ENCODE data around the gene BCAP31.
A peak's percentile ranks its signal among the peaks of the same experiment; 100 is the strongest.

Gene BCAP31
- total RNA-seq = 44.6 to 55.5 (median 50.5) reads per million in 4 donors

GRCh38 chrX:153724252-153725038, at the start of gene BCAP31, which contains the start of gene ABCD1:
Gene BCAP31, minus strand, starts transcription at chrX:153724387. Its CDS starts 1,143 bp downstream, at chrX:153723244.
Gene ABCD1, plus strand, starts transcription at chrX:153724856. Its CDS starts 411 bp downstream, at chrX:153725267.
- peak; percentile 78 to 88 (median 82) for DNase-seq

GRCh38 chrX:153773218-153773611, 49.0 kb upstream of the BCAP31 start:
- peak in 1 of 5 donors; percentile 0 for DNase-seq

GRCh38 chrX:153772316-153773217, 48.4 kb upstream of the BCAP31 start:
- peak in 1 of 5 donors; percentile 1 for DNase-seq

GRCh38 chrX:153771415-153772315, 47.5 kb upstream of the BCAP31 start:
- DNase-seq = peak in 1 of 5 donors; percentile 5

GRCh38 chrX:153770601-153771414, 46.6 kb upstream of the BCAP31 start:
- no peak for DNase-seq

- no peak for DNase-seq
These were observed 45.8 kb upstream of the BCAP31 start for GRCh38 chrX:153769865-153770600.

GRCh38 chrX:153769158-153769864, 45.1 kb upstream of the BCAP31 start:
- DNase-seq = peak in 1 of 5 donors; percentile 4

GRCh38 chrX:153768311-153769157, 44.3 kb upstream of the BCAP31 start:
- DNase-seq = peak in 1 of 5 donors; percentile 3

- DNase-seq = peak in 1 of 5 donors; percentile 3
These were observed 43.5 kb upstream of the BCAP31 start for GRCh38 chrX:153767674-153768055.

GRCh38 chrX:153766871-153767673, 42.9 kb upstream of the BCAP31 start:
- DNase-seq = no peak

- no peak for DNase-seq
These were observed 42.1 kb upstream of the BCAP31 start for GRCh38 chrX:153766098-153766817.

- DNase-seq = peak in 1 of 5 donors; percentile 3
These were observed 41.2 kb upstream of the BCAP31 start for GRCh38 chrX:153765138-153766079.

GRCh38 chrX:153764786-153765137, 40.6 kb upstream of the BCAP31 start:
- peak in 1 of 5 donors; percentile 4 for DNase-seq

- DNase-seq = peak; percentile 45 to 64 (median 58)
These were observed 40.0 kb upstream of the BCAP31 start, which contains the start of gene PLXNB3 for GRCh38 chrX:153763989-153764755. Gene PLXNB3, plus strand, starts transcription at chrX:153764249. Its CDS starts 1,287 bp downstream, at chrX:153765536.

- DNase-seq = peak in 1 of 5 donors; percentile 7
These were observed 39.2 kb upstream of the BCAP31 start for GRCh38 chrX:153763298-153763932.
